Neural progenitor cell (in vitro differentiated cells): Measurements from ENCODE around the gene NFASC. TPM values are rescaled to one million over a fixed set of nuclear protein-coding genes. Genes with fewer than 3 reads are reported as not detected.
A peak's percentile ranks its signal among the peaks of the same experiment; 100 is the strongest.

Experiments used
- DNase-seq: peaks from one replicate; pipeline ENCODE4 v3.0.0-alpha.2; 2016; ENCODE audit warnings: low spot score
- H2AFZ ChIP-seq: fragments of 200-600 bp; sonication (generic); replicated peaks from 2 replicates; pipeline ENCODE4 v1.6.1; 2016; ENCODE audit warnings: antibody characterized with exemption
- H3F3A ChIP-seq: fragments of 200-600 bp; sonication (generic); 2 replicates; pipeline ENCODE4 v1.6.1; 2016; ENCODE audit warnings: antibody characterized with exemption, low read depth
- H3K27ac ChIP-seq: fragments of 200-600 bp; sonication (generic); 2 replicates; pipeline ENCODE4 v1.5.1; 2016; ENCODE audit warnings: mild to moderate bottlenecking
- H3K27me3 ChIP-seq: fragments of 200-600 bp; sonication (generic); 2 replicates; pipeline ENCODE4 v1.6.1; 2016; ENCODE audit warnings: mild to moderate bottlenecking, moderate library complexity
- H3K36me3 ChIP-seq: fragments of 200-600 bp; sonication (generic); 2 replicates; pipeline ENCODE4 v1.5.1; 2016
- H3K4me1 ChIP-seq: fragments of 200-600 bp; sonication (generic); 2 replicates; pipeline ENCODE4 v1.6.1; 2016; ENCODE audit warnings: mixed run types
- H3K4me2 ChIP-seq: fragments of 200-600 bp; sonication (generic); 2 replicates; pipeline ENCODE4 v1.6.1; 2016
- H3K4me3 ChIP-seq: fragments of 200-600 bp; sonication (generic); 2 replicates; pipeline ENCODE4 v1.5.1; 2016
- H3K79me2 ChIP-seq: fragments of 200-600 bp; sonication (generic); 2 replicates; pipeline ENCODE4 v1.6.1; 2016; ENCODE audit warnings: low read depth
- H3K9ac ChIP-seq: fragments of 200-600 bp; sonication (generic); 2 replicates; pipeline ENCODE4 v1.6.1; 2016
- H3K9me3 ChIP-seq: fragments of 200-600 bp; sonication (generic); 2 replicates; pipeline ENCODE4 v1.5.1; 2016; ENCODE audit warnings: low read depth
- H4K20me1 ChIP-seq: fragments of 200-600 bp; sonication (generic); 2 replicates; pipeline ENCODE4 v1.6.1; 2016; ENCODE audit warnings: low read depth
- H3K27ac Mint-ChIP-seq: 3 replicates; pipeline ENCODE4 v1.8.0; 2021; ENCODE audit warnings: mixed read lengths
- H3K27me3 Mint-ChIP-seq: 2 replicates; pipeline ENCODE4 v1.8.0; 2022; ENCODE audit warnings: low read depth, mild to moderate bottlenecking, inconsistent platforms, moderate library complexity, mixed read lengths; ENCODE audit not compliant: insufficient read depth
- H3K36me3 Mint-ChIP-seq: 3 replicates; pipeline ENCODE4 v1.8.0; 2021; ENCODE audit warnings: mixed read lengths
- H3K4me1 Mint-ChIP-seq: 3 replicates; pipeline ENCODE4 v1.8.0; 2021; ENCODE audit warnings: mixed read lengths
- H3K4me3 Mint-ChIP-seq: 3 replicates; pipeline ENCODE4 v1.8.0; 2021; ENCODE audit warnings: mild to moderate bottlenecking, moderate library complexity, mixed read lengths
- H3K9me3 Mint-ChIP-seq: 3 replicates; pipeline ENCODE4 v1.8.0; 2020; ENCODE audit warnings: mixed read lengths
- CTCF ChIP-seq: fragments of 200-600 bp; sonication (generic); IDR thresholded peaks from 2 replicates; pipeline ENCODE4 v1.5.1; 2017; ENCODE audit warnings: antibody characterized with exemption, mild to moderate bottlenecking
- EZH2 ChIP-seq: fragments of 200-600 bp; sonication (generic); IDR thresholded peaks from 2 replicates; pipeline ENCODE4 v1.6.1; 2017; ENCODE audit warnings: antibody characterized with exemption, mild to moderate bottlenecking, moderate library complexity
- EZH2phosphoT487 ChIP-seq: fragments of 200-600 bp; sonication (generic); IDR thresholded peaks from 2 replicates; pipeline ENCODE4 v1.6.1; 2017; ENCODE audit warnings: antibody characterized with exemption
- total RNA-seq: library from RNA; depleted of rRNA; stranded (reverse); fragments of >200 nt; gene quantifications from 2 replicates; pipeline ENCODE4 v1.2.3, GENCODE V29; 2015; ENCODE audit warnings: low replicate concordance

NFASC gene
- total RNA-seq, 1 donor from 2014 or later = 2.5 TPM

GRCh38 chr1:204826970-204827369 lies 43.7 kb upstream of the NFASC start:
- Histone ChIP-seq H3K27ac (no peak overlapping the region), H3K4me1 (peaks cover 9% of the 10 kb centered on the region), H3F3A (peaks cover 16% of the 10 kb centered on the region), H3K9ac (no peak overlapping the region), H3K4me2 (no peak overlapping the region), H3K9me3 (no peaks in the 10 kb centered on the region), H3K4me3 (no peak overlapping the region), H3K27me3 (peaks cover 10% of the 10 kb centered on the region), H3K79me2 (no peaks in the 10 kb centered on the region), H2AFZ (no peak overlapping the region), H4K20me1 (peaks cover 4% of the 10 kb centered on the region), H3K36me3 (no peaks in the 10 kb centered on the region)
- Mint-ChIP-seq H3K27me3 (peaks cover 19% of the 10 kb centered on the region), H3K27ac (no peak overlapping the region), H3K4me1 (peaks cover 24% of the 10 kb centered on the region), H3K36me3 (no peaks in the 10 kb centered on the region), H3K9me3 (no peaks in the 10 kb centered on the region), H3K4me3 (peak overlapping the region; percentile 58)
- peak; percentile 68 for DNase-seq
- TF ChIP-seq CTCF (peak; percentile 48), EZH2phosphoT487 (no peak), EZH2 (no peak)

- H3K79me2 ChIP-seq = no peaks in the 10 kb centered on the region
- H3F3A ChIP-seq = peaks cover 16% of the 10 kb centered on the region
- TF ChIP-seq EZH2 (no peak), EZH2phosphoT487 (no peak), CTCF (peak; percentile 35)
- Mint-ChIP-seq H3K27ac (no peak overlapping the region), H3K4me3 (peak overlapping the region; percentile 83), H3K9me3 (no peaks in the 10 kb centered on the region), H3K27me3 (peaks cover 22% of the 10 kb centered on the region), H3K4me1 (peaks cover 24% of the 10 kb centered on the region), H3K36me3 (no peaks in the 10 kb centered on the region)
- H2AFZ ChIP-seq = peak overlapping the region; percentile 61
- H3K4me3 ChIP-seq = peak overlapping the region; percentile 63
- peaks cover 10% of the 10 kb centered on the region for H3K27me3 ChIP-seq
- H3K4me1 ChIP-seq = peaks cover 9% of the 10 kb centered on the region
- no peak overlapping the region for H3K27ac ChIP-seq
- peak; percentile 96 for DNase-seq
- H3K36me3 ChIP-seq = no peaks in the 10 kb centered on the region
- peaks cover 4% of the 10 kb centered on the region for H4K20me1 ChIP-seq
- no peaks in the 10 kb centered on the region for H3K9me3 ChIP-seq
- H3K4me2 ChIP-seq = peak overlapping the region; percentile 91
- H3K9ac ChIP-seq = no peak overlapping the region
These were observed 42.3 kb upstream of the NFASC start for GRCh38 chr1:204828352-204828850.

GRCh38 chr1:204829133-204829825 lies 41.4 kb upstream of the NFASC start:
- H3K27ac ChIP-seq = no peak overlapping the region
- peak overlapping the region; percentile 91 for H3K4me2 ChIP-seq
- no peaks in the 10 kb centered on the region for H3K9me3 Mint-ChIP-seq
- H3K4me3 ChIP-seq = peak overlapping the region; percentile 63
- H3F3A ChIP-seq = peaks cover 22% of the 10 kb centered on the region
- no peaks in the 10 kb centered on the region for H3K9me3 ChIP-seq
- H3K27me3 ChIP-seq = peaks cover 10% of the 10 kb centered on the region
- no peak overlapping the region for H3K27ac Mint-ChIP-seq
- H3K36me3 ChIP-seq = no peaks in the 10 kb centered on the region
- H3K4me3 Mint-ChIP-seq = peak overlapping the region; percentile 83
- peak overlapping the region; percentile 61 for H2AFZ ChIP-seq
- H3K4me1 ChIP-seq = peaks cover 16% of the 10 kb centered on the region
- DNase-seq = peak; percentile 32
- H3K4me1 Mint-ChIP-seq = peaks cover 30% of the 10 kb centered on the region
- no peak for TF ChIP-seq EZH2phosphoT487
- TF ChIP-seq CTCF = no peak
- no peak for TF ChIP-seq EZH2
- no peaks in the 10 kb centered on the region for H3K79me2 ChIP-seq
- no peaks in the 10 kb centered on the region for H3K36me3 Mint-ChIP-seq
- H4K20me1 ChIP-seq = peaks cover 12% of the 10 kb centered on the region
- H3K9ac ChIP-seq = no peak overlapping the region
- H3K27me3 Mint-ChIP-seq = peaks cover 22% of the 10 kb centered on the region
